SJCRH30 (cell line): Measurements from ENCODE around the gene GNAQ. TPM values are rescaled to one million over a fixed set of nuclear protein-coding genes. Genes with fewer than 3 reads are reported as not detected.

ENCODE experiments used
- DNase-seq, 2 experiments: peaks; one replicate each; pipeline ENCODE4 v3.0.0-alpha.2; 2015 to 2020
- H3K27ac ChIP-seq: fragments of 250-450 bp; sonication (Bioruptor Pico); 2 replicates; pipeline ENCODE4 v1.5.1; 2020; ENCODE audit warnings: mild to moderate bottlenecking, moderate library complexity
- H3K27me3 ChIP-seq: fragments of 250-450 bp; sonication (Bioruptor Pico); 2 replicates; pipeline ENCODE4 v1.5.1; 2020; ENCODE audit warnings: mild to moderate bottlenecking, moderate library complexity
- H3K36me3 ChIP-seq: fragments of 250-450 bp; sonication (Bioruptor Pico); 2 replicates; pipeline ENCODE4 v1.5.1; 2020; ENCODE audit warnings: mild to moderate bottlenecking, moderate library complexity
- H3K4me1 ChIP-seq: fragments of 250-450 bp; sonication (Bioruptor Pico); 2 replicates; pipeline ENCODE4 v1.5.1; 2020; ENCODE audit warnings: mild to moderate bottlenecking, moderate library complexity
- H3K4me3 ChIP-seq: fragments of 250-450 bp; sonication (Bioruptor Pico); 2 replicates; pipeline ENCODE4 v1.5.1; 2020; ENCODE audit warnings: mild to moderate bottlenecking, moderate library complexity
- H3K9me3 ChIP-seq: fragments of 250-450 bp; sonication (Bioruptor Pico); replicated peaks from 2 replicates; pipeline ENCODE4 v1.5.1; 2020; ENCODE audit warnings: mild to moderate bottlenecking, moderate library complexity
- total RNA-seq: library from RNA; depleted of rRNA; stranded (reverse); fragments of >200 nt; shearing (Covaris generic); gene quantifications from 2 replicates; pipeline ENCODE4 v1.2.3, GENCODE V29; 2014

Gene GNAQ
- total RNA-seq, 1 experiment from 2014 or later: 28.8 TPM

DNA sequence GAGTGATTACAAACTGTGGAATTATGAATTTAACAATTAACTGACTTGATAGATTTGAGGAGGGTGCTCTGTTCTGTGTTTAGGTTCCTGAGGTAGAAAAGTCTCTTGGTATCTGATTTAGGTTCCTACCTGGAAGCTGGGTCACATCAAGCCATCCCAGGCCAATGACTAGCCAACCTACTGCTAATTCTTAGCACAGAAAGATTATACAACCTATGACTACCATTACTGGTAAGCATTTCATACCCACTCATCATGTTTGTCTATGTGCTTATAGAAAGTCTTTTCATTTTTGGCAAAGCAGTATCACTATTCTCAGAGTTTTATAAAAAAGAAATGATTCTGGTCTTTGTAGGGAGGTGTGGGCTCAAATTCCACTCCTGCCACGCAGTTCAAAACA is 49.7 kb downstream of the GNAQ start:
- no peak for DNase-seq
- no peaks in the 10 kb centered on the region for H3K9me3 ChIP-seq
- no peak overlapping the region for H3K27ac ChIP-seq

DNA sequence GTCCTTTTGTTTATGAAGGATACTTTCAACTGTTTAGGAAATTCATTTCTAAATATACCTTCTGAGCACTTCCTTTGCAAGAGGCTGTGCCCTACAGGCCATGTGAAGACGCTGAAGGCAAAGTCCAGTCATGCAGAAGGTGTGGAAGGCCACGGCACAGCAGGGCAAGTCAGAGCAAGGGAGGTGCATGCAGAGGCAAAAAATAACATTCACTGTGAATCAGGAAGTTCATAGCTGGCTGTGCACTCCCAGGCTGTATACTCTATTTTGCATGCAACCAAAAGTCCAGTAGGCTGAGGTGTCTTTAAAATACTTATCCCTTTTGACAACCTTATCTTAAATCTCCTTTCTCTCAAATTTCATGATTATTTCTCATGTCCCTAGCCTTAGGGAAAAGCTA is 50.3 kb downstream of the GNAQ start:
- H3K27me3 ChIP-seq: no peaks in the 10 kb centered on the region
- no peak overlapping the region for H3K4me3 ChIP-seq
- no peak overlapping the region for H3K27ac ChIP-seq
- no peaks in the 10 kb centered on the region for H3K4me1 ChIP-seq
- no peak for DNase-seq
- H3K36me3 ChIP-seq: no peaks in the 10 kb centered on the region
- H3K9me3 ChIP-seq: no peaks in the 10 kb centered on the region

More for the DNA sequence above, 49.7 kb downstream of the GNAQ start:
- H3K4me3 ChIP-seq: no peak overlapping the region
- no peaks in the 10 kb centered on the region for H3K4me1 ChIP-seq
- H3K27me3 ChIP-seq: no peaks in the 10 kb centered on the region
- H3K36me3 ChIP-seq: no peaks in the 10 kb centered on the region

DNA sequence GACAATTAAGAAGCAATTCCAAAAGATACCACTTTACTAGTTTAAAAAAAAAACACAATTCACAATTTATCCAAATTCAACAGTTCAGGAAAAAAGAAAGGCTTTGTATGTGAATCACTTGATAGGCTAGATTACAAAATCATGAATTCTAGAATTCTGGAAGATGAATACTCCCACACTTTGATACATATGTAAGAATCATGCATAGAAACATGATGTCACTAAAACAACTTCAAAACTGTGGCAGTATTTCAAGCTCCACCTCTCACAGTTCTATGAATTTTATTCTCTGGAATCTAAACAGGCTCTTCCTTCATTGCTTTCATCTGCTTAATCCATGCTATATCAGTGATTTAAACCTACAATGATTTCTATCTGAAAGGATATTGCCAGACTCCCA is 51.0 kb downstream of the GNAQ start:
- no peak overlapping the region for H3K4me3 ChIP-seq
- H3K27me3 ChIP-seq: no peaks in the 10 kb centered on the region
- no peaks in the 10 kb centered on the region for H3K36me3 ChIP-seq
- no peaks in the 10 kb centered on the region for H3K9me3 ChIP-seq
- no peak for DNase-seq
- no peaks in the 10 kb centered on the region for H3K4me1 ChIP-seq
- no peak overlapping the region for H3K27ac ChIP-seq

DNA sequence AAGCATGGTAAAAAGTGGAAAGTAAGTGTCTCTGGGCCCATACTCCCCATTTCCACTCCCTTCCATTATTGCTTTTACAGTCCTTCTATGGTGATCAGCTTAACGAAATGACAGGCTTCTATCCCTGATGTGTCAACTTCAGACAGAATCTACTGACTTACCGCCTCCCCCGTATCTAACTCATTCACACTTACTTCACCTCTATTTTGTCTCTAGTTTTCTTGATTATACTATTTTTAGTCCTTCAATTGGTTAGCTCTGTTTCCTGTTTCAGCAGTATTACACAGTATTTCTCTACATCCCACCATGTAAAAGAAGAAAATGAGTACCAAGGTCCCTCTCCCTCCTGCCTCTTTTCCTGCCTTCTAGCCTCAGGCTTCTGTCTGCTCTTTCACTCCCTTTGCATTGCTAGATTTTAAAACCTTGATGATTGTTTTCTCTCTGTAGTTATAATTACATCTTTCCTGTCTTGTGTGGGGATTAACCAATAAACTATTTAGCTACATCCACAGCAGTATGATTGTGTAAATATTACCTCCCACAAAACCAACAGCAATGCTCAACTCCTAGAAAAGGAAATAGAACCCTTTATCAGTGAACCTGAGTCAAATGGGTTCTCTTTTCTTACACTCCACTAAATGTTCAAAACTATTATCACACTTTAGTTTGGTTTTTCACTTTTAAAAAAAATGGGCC is 53.4 kb downstream of the GNAQ start:
- H3K27ac ChIP-seq: no peak overlapping the region
- no peaks in the 10 kb centered on the region for H3K27me3 ChIP-seq
- H3K9me3 ChIP-seq: no peaks in the 10 kb centered on the region
- DNase-seq: no peak
- no peak overlapping the region for H3K4me3 ChIP-seq
- H3K4me1 ChIP-seq: no peaks in the 10 kb centered on the region
- no peaks in the 10 kb centered on the region for H3K36me3 ChIP-seq

DNA sequence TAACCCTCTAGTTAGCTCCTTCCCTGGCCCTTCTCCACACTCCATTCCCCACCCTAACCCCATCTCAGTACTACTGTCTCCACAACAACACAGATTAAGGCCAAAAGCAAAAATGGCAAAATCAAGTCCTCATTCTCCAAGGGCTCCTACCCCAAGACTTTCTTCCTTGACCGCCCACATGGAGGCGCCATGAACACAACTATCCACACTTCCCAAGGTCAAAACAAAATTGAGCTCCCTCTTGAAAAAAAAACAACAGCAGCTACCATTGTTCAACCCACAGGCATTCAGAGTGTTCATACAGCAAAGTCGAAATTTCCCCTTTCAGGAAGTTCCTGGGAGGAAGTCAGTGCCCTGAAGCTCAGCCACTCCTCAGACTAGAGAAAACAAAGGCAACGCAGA is 54.4 kb downstream of the GNAQ start:
- Histone ChIP-seq H3K27me3 (no peaks in the 10 kb centered on the region), H3K27ac (no peak overlapping the region), H3K36me3 (no peaks in the 10 kb centered on the region), H3K4me3 (no peak overlapping the region), H3K4me1 (no peaks in the 10 kb centered on the region), H3K9me3 (no peaks in the 10 kb centered on the region)
- DNase-seq: peak; percentile 15 to 46

DNA sequence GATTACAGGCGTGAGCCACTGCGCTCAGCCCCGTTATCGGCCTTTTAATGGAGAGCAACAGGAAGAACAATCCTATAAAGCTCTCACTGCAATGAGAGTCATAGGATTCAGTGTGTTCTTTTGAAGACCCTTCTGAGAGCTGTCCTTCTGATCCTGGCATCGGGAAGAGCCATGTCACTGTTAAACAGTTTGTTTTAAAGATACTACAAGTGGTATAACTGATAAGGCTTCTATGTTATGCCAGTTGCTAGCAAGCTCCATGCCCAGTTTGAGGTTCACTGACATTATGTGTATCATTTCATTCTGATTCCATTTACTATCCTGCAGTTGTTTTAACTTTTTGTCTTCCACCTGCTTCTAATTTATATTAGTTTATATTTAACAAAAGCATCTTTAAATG is 55.8 kb downstream of the GNAQ start:
- no peak for DNase-seq
- Histone ChIP-seq H3K27me3 (no peaks in the 10 kb centered on the region), H3K4me3 (no peak overlapping the region), H3K36me3 (no peaks in the 10 kb centered on the region), H3K4me1 (no peaks in the 10 kb centered on the region), H3K9me3 (0 out of 2 replicates have a peak, but pooled peaks cover 4% of the 10 kb centered on the region), H3K27ac (no peak overlapping the region)

DNA sequence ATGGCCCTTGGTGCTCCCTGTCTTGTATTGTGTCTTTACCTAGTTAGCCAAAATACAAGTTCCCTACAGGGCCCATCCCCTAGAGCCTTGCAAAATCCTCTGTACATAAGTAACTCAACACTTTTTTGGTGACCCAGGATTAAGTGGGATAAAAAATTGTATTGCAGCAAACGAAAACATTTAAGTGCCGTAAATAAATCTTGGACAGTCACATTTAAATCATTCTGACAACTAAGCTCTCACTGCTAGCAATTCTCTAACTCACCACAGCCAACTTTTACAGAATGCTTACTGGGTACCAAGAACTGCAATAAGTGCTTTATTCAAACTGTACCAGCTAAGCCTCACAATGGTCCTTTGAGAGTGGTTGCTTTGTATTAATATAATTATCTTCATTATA is 56.6 kb downstream of the GNAQ start:
- Histone ChIP-seq H3K36me3 (no peaks in the 10 kb centered on the region), H3K27me3 (no peaks in the 10 kb centered on the region), H3K4me3 (no peak overlapping the region), H3K9me3 (0 out of 2 replicates have a peak, but pooled peaks cover 4% of the 10 kb centered on the region), H3K27ac (no peak overlapping the region), H3K4me1 (no peaks in the 10 kb centered on the region)
- DNase-seq: no peak

DNA sequence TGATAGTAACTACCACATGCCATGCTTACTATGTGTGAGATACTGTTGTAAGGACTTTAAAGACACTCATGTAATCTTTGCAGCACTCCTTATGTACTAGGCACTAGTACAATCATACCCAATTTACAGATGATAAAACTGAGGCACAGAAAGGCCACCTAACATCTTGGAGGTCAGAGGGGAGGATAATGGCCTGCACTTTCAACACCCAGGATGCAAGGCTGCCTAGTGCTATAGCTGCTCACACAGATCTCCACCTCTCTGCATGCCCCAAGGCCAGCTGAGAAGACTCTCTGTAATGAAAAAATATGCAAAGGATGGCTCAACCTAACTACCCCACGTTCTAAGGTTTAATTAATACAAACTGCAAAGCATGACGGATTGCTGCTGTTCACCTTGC is 57.2 kb downstream of the GNAQ start:
- Histone ChIP-seq H3K9me3 (0 out of 2 replicates have a peak, but pooled peaks cover 4% of the 10 kb centered on the region), H3K27me3 (no peaks in the 10 kb centered on the region), H3K27ac (no peak overlapping the region), H3K36me3 (no peaks in the 10 kb centered on the region), H3K4me1 (no peaks in the 10 kb centered on the region), H3K4me3 (no peak overlapping the region)
- no peak for DNase-seq

DNA sequence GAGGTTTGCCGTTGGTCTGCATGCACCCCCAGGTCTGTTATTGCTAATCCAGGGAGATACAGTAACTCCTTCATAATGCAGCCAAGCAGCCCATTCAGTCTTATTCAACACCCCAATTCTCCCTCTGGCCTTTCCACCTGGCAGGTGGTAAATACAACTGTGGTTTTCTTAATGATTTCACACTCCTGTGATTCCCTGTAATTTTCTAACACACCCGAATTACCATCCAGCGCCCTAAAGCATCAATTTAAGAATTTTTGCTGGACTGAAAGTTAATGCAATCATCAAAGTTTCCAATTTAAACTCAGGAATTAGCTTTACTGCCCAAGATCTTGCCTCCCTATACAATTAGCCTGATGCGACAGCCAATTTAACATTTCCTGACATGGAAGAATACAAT is 62.5 kb downstream of the GNAQ start:
- no peak for DNase-seq
- Histone ChIP-seq H3K4me1 (no peaks in the 10 kb centered on the region), H3K36me3 (no peaks in the 10 kb centered on the region), H3K9me3 (0 out of 2 replicates have a peak, but pooled peaks cover 4% of the 10 kb centered on the region), H3K4me3 (no peak overlapping the region), H3K27me3 (no peaks in the 10 kb centered on the region), H3K27ac (no peak overlapping the region)

DNA sequence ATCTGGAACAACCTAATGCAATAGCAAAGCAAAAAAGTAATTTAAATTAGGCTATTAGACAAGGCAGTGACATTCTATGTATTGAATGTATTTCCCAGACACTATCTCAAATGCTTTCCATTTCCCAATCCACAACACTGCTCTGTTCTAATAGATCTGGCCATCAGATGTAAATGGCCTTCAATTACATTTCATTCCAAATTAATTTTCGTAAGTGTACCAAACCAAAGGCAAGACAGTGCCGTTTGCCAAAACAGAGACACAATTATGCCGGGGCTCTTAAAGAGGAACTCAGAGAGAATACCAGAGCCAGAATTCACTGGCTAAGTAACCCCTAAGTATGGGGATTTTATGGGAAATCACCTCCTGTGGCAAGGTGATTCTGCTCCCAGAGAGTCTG is 63.1 kb downstream of the GNAQ start:
- no peak overlapping the region for H3K4me3 ChIP-seq
- H3K27ac ChIP-seq: no peak overlapping the region
- no peaks in the 10 kb centered on the region for H3K4me1 ChIP-seq
- H3K27me3 ChIP-seq: no peaks in the 10 kb centered on the region
- H3K36me3 ChIP-seq: no peaks in the 10 kb centered on the region
- 0 out of 2 replicates have a peak, but pooled peaks cover 4% of the 10 kb centered on the region for H3K9me3 ChIP-seq
- no peak for DNase-seq

DNA sequence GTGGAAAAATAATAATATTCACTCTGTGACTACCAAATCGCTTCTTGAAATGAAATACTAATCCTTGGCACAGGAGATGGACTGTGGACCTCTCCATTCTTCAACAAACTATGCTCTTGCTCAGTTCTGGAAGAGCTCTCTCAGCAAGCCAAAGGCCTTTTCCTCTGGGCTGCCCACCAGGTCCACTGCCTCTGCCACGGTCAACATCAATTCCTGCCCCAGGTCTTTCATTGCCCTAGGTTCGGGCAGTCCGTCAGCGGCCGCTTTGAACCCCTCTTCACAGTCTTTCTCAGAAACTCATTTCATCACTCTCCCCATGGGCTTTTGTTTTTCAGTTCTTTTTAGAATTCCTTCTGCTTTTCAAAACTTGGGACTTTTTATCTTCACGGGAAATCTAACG is 64.9 kb downstream of the GNAQ start:
- Histone ChIP-seq H3K4me3 (no peak overlapping the region), H3K27ac (no peak overlapping the region), H3K27me3 (no peaks in the 10 kb centered on the region), H3K9me3 (0 out of 2 replicates have a peak, but pooled peaks cover 3% of the 10 kb centered on the region), H3K36me3 (no peaks in the 10 kb centered on the region), H3K4me1 (no peaks in the 10 kb centered on the region)
- DNase-seq: no peak

DNA sequence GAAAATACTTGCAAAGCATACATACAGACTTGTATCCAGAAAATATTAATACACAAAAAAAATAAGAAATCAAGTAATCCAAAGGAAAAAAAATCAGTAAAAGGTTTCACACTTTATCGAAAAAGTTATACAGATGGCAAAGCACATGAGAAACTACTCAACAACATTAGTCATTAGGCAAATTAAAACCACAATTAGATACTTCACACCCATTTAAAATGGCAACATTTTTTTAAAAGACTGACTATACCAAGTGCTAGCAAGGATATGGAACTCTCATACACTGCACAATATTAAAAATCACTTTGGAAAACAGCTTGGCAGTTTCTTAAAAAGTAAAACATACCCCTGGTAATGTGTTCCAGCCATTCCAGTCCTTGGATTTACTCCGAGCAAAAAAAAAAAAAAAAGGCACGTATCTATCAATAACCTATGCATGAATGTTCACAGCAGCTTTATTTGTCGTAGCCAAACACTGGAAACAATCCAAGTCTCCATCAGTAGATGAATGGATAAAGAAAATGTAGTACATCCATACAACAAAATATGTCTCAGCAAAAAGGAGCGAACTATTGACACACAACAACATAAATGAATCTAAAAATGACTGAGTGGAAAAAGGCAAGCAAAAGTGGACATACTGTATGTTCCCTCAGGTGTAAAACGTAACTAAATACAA is 66.0 kb downstream of the GNAQ start:
- no peak for DNase-seq
- Histone ChIP-seq H3K4me3 (no peak overlapping the region), H3K27me3 (no peaks in the 10 kb centered on the region), H3K9me3 (no peaks in the 10 kb centered on the region), H3K27ac (no peak overlapping the region), H3K4me1 (no peaks in the 10 kb centered on the region), H3K36me3 (no peaks in the 10 kb centered on the region)

DNA sequence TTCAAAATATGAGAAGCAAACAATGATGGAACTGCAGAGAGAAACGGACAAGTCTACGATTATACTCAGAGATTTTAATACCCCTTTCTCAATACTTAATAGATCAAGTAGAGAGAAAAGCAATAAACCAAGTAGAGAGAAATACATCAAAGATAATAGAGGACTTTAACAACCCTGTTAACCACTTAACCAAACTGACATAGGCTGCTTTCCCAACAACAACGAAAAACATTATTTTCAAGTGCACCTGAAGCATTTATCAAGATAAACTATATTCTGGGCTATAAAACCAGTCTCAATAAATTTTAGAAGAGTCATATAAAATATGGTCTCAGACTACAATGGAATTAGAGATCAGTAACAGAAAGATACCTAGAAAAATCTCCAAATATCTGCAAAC is 67.4 kb downstream of the GNAQ start:
- Histone ChIP-seq H3K27ac (no peak overlapping the region), H3K36me3 (no peaks in the 10 kb centered on the region), H3K4me3 (no peak overlapping the region), H3K9me3 (no peaks in the 10 kb centered on the region), H3K4me1 (no peaks in the 10 kb centered on the region), H3K27me3 (no peaks in the 10 kb centered on the region)
- DNase-seq: no peak

DNA sequence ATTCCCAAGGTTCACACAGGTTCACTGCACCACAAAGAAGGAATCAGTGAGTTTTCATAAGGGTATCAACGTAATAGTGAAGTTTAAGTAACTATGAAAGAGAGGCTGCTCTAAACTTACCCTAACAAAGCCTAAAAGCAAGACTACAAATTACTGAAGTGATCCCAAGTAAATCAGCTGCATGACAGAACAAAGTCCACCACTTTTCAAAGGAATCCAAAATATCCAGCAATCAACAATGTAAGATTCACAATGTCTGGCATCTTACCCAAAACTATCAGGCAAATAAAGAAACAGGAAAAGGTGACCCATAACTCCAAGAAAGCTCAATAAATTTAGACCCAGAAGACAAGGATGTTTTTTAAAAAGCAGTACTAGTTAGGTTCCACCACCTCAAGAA is 70.1 kb downstream of the GNAQ start:
- no peak overlapping the region for H3K27ac ChIP-seq
- no peak overlapping the region for H3K4me3 ChIP-seq
- no peaks in the 10 kb centered on the region for H3K36me3 ChIP-seq
- no peaks in the 10 kb centered on the region for H3K27me3 ChIP-seq
- peaks cover 2% of the 10 kb centered on the region; the same call in 1 of the 2 replicates for H3K4me1 ChIP-seq
- H3K9me3 ChIP-seq: no peaks in the 10 kb centered on the region
- no peak for DNase-seq

DNA sequence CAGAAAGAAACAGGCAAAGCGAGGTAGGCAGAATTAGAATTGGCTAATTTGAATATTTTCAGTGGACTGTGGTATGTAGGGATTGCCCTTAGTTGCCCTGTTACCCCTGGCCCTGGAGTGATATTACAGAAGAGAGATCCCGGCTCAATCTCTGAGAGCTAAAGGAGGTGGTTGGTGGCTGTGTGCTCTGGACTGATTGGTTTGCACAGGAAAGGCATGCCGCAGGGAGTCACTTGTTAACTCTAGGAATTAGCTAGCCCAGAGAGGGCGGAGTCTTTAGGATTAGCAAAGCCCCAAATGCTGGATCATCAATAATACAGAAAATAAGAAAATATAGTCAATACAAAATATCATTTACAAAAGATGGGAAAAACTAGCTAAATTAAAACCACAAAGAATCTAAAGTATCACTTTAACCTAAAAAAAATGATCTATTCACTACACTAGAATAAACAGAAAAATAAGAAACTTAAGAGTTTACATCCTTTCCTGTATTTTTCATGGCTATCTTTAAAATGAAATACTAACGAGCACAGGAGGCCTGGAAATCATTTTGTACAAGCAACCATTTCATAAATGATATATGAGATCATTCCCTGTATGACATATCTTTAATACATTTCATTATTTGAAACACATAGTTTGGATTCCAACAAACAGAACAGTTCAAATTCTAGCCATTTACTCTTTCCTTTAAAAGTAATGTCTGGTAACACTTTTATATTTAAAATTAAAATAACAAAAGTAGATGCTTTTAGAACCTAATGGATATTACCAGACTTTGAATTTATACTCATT is 71.1 kb downstream of the GNAQ start:
- Histone ChIP-seq H3K27ac (no peak overlapping the region), H3K4me3 (no peak overlapping the region), H3K9me3 (no peaks in the 10 kb centered on the region), H3K4me1 (peaks cover 2% of the 10 kb centered on the region; the same call in 1 of the 2 replicates), H3K36me3 (no peaks in the 10 kb centered on the region), H3K27me3 (no peaks in the 10 kb centered on the region)
- DNase-seq: no peak
